Measurements from ENCODE around the gene ENOX1.

Gene ENOX1

DNA sequence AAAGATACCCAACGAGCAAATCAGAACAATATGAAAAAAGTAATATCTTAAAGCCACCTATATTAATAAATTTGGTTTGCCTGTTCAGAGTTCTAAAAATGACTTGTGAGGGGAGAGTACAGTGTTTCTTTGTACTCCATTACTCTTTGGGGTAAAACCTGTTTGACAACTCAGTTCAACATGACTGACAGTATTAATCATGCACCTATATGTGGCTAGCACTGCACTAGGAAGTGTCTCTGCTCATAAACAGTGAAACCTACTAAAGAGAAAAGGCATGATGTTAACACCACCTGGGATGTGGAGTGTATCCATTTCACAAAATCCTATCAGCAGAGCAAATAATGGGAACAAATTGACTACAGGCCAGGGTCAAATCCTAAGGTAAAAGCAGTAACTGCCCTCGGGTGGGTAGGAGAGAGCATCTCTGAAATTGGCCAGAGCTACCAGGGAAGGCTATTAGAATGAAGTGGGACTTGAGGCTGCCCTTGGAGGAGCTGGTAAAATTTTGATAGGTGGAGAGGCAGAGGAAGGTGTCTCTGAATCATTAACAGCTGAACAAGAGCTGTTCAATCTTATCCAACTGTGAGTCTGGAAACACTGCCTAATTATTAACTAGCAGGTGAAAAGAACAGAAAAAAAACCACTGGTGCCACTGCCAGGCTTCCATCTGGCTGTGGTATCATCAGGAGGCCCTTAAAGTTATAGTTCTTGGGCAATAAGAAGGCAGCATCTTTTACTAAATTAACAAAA, 398.3 kb downstream of the ENOX1 start:
- no peak for DNase-seq (ENCODE audit: low read depth)

DNA sequence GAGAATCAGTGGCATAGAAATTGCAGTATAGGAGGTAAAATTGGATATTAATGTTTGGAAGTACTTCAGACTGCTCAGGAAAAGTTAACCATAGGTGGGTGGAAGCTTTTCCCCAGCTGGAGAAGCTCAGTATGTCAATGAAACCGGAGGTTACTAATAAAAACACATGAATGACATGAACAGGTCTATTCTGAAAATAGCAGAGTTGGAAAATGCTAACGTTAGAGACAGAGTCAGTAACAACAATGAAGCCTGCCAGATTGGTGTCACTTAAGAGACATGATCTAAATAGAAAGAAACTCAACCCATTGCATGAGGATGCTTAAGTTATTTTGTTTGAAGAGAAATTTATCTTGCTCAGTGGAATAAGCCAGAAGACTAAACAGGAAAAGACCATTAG, 398.9 kb downstream of the ENOX1 start:
- no peak for DNase-seq (ENCODE audit: low read depth)

DNA sequence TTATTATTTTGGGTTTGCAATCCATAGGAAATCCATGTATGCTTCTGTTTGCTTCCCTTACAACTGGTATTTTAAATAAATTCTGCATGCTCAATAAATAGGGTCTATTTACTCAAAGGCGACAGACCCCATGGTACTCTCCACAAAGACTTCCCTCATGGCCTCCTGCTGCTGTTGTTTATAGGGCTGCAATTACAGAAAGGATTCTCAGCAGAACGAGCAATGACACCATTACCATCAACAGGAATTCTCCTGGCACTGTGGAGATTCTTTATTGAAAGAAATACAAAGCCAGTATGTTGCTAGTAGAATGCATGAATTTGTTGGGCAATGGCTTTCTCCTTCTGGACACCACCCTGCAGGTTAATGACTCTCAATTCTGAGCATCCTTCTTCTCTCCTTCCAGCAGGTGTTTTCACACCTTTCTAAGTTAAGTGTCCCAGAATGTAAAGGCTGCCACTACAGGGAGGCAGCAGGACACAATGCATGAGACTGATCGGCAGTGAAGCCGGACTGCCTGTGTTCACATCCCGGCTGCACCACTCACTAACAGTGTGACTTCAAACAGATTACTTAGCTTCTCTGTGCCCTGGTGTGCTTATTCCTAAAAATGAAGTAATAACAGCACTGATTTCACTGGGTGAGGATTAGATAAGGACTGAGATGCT, 403.1 kb downstream of the ENOX1 start:
- no peak for DNase-seq (ENCODE audit: low read depth)

DNA sequence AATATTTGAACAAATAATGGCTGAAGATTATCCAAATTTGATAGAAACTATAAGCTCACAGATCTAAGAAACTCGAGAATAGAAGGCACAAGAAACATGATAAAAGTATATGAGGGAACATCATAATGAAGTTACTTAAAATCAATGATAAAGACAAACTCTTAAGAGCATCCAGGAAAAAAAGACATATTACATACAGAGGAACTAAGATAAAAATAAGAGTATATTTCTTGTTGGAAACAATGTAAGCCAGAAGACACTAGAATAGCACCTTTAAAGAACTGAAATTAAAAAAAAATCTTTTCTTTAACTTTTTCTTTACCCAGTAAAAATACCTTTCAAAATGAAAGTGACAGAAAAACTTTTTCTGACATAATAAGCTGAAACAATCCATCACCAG, 407.0 kb downstream of the ENOX1 start:
- no peak for DNase-seq (ENCODE audit: low read depth)

GRCh38 chr13:43377973-43378372, 408.8 kb downstream of the ENOX1 start:
- DNase-seq (ENCODE audit: low read depth), result no peak

GRCh38 chr13:43377149-43377548, 409.6 kb downstream of the ENOX1 start:
- no peak for DNase-seq (ENCODE audit: low read depth)

GRCh38 chr13:43376596-43376995, 410.2 kb downstream of the ENOX1 start:
- no peak for DNase-seq (ENCODE audit: low read depth)

DNA sequence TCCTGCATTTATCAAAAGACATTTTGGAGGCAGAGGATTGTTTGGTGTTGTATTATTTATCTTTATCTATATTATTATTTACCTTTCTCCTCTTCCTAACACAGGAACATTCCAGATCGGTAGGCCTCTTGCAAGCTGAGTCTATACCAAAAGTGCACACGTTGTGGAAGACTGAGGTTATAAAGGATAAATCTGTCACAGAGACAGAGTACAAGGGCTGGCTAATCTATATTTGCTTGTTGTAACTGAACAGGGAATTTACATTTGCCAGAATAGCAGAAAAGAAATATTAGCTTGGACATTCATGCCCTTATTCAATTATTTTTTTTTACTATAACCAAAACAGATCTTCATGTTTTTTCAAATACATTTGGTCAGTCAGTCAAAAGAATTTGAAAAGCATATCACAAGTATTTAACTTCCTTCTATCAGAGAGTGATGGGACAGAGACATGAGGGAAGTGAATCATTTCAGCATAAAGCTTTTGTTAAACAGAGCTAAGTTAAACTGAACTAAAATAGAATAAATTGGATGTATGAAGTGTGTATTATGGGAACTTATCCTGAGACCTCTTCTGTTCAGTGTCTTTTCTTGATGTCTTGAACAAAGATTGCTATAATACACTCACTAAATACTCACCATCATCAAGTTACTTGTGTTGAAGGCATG, 410.8 kb downstream of the ENOX1 start:
- DNase-seq (ENCODE audit: low read depth), result no peak

DNA sequence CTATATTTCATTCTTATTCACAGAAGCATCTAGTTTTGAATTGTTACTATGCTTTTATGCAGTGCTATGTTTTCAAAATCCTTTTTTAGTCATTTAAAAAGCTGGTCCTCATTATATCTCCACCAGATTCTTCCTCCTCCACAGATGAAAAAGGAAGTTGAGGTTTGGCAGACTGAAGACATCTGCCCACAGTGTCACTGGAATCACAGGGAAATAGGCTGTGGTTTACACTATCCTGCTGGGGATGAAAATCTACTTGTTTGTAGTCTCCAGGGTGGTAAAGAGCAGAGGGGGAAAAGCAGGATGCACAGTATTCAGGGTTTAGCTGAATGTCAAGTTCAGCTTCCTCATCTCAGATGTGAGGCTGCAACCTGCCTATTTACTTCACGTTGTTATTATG, 412.2 kb downstream of the ENOX1 start:
- no peak for DNase-seq (ENCODE audit: low read depth)

DNA sequence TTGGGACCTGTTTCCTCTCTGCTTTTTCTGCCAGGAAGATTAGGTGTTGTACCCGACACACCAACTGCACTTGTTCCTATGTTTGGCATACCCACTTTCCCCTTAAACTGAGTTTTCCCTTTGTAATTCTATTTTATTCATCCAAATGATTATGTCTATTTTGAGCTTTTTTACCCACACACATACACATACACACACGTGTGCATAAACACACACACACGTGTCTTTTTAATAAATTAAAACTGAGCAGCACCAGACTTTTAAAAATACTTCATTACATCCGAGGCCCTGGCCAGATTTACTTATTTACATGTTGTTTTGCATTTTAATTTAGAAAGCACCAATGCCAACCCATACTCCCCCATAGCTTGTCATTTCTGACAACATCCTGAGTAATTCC, 413.4 kb downstream of the ENOX1 start:
- DNase-seq (ENCODE audit: low read depth), result no peak

- no peak for DNase-seq (ENCODE audit: low read depth)
Observed at GRCh38 chr13:43370842-43371241, 415.9 kb downstream of the ENOX1 start.

DNA sequence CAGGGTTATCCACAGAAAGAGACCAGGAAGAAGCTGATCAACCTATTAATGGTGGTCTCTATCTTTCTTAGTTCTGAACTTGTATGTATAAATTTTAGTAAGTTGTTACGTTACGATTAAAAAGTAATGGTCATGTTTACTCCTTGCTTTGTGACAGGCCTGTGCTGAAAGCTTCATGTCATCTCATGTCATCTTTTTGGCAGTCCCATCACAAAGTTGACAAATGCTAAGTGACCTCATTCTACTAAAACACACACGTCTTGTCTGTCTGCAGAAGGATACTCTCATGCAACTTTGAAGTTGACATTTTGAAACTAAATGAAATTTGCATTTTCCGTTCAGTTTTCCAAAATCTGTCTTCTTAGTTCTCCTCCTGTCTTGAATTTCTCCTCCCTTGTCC, 417.5 kb downstream of the ENOX1 start:
- no peak for DNase-seq (ENCODE audit: low read depth)

DNA sequence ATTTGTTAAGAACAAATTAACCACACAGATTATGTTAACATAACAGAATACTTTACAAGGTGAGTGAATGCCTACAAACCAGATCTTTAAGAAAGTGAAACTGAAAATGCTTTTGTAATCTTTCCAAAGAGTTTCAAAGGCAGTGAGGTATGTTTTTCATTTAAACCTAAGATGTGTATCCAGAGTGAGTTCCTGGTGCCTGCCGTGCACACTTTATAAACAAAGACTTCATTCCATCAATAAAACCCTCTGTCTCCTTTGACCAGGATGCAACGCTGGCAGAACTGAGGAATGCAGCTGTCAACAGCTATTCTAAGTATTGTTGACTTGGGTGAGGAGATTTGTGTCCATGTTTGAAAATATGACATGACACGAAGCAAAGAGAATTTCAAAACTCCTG, 418.8 kb downstream of the ENOX1 start:
- no peak for DNase-seq (ENCODE audit: low read depth)

GRCh38 chr13:43365039-43365344, 421.8 kb downstream of the ENOX1 start:
- no peak for DNase-seq (ENCODE audit: low read depth)

DNA sequence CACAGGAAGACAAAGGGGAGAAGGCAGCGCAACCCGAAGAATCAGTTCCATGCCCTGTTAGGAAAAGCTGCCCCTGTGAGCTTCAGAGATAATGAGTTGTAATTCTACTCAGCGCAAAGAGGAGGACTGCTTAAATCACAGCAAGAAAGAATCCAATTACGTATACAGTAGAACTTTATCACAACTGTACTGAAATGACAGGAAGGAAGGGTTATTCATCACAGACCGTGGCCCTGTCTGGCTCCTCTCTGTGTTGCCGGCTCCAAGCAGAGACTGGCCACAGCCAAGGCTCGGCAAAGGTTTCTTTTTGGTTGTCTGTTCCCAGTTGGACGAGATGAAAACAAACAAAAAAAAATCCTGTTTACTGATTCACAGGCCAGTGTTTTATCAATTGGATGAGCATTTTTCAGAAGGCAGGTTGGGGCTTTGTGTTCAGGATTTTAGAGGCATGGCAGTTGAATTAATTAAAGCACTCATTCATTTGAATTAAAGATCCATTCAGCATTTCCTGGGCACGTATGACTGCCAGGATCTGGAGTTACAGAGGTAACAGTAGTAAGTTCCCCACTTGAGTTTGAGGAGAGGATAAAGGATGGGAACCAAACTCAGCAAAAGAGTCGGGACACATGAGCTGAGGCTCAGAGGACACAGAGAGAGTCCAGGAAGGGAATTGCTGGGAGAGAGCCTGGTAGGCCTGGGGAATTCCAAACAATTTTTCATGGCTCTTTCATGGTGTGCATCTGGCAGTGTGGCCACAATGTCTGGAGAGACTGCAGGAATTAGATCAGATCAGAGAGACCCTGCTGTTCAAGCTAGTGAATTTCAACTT, 422.3 kb downstream of the ENOX1 start:
- no peak for DNase-seq (ENCODE audit: low read depth)

DNA sequence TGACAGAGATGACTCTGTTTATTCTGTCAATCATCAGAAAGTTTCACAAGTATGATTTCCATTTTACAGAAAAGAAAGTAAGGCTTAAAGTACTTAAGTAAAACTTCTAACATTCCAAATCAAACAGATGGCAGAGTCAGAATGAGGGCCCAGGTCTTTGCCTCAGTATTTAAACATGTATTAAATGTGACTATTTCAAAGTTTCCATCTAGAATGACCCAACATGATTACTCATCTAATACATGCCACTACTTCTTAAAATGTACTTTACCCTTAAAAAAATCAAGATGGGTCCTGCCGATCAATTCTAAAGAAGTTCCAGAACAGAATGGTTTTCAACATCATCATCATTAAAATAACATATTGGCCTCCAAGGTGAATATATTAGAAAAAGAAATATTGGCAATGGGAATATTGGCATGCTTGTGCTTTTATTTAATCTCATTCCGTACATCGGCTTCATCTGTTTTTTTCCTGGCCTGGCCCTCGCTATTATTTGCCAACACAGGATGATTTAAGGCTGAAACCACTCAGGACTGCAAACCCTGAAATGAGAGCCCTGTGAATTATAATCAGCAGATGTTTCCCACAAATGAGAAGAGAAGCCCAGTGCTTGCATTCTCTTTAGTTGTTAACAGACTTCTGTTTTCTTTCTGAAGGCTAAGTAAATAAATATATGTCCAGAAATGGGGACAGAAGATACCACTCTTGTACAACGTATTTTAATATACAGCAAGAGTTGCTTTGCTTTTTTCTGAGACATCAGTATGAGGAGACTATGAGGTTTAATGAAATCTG, 423.4 kb downstream of the ENOX1 start:
- no peak for DNase-seq (ENCODE audit: low read depth)

DNA sequence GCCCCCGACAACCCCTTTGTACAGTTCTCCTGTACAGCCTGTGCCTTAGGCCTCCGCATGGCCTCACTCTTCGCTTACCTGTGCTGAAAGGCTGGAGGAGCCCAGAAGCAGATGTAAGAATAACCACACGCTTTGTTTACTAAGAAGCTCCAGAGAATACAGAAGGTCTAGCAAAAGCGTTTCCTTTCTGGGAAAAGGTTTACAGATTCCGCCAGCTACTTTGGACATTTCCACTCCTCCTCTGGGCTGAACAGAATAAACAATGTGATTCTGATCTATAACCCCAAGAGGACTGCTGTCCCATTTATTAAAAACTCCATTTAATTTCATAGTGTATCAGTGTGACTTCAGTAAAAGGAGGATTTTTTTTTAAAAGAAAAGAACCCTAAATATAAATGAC, 424.2 kb downstream of the ENOX1 start:
- no peak for DNase-seq (ENCODE audit: low read depth)

DNA sequence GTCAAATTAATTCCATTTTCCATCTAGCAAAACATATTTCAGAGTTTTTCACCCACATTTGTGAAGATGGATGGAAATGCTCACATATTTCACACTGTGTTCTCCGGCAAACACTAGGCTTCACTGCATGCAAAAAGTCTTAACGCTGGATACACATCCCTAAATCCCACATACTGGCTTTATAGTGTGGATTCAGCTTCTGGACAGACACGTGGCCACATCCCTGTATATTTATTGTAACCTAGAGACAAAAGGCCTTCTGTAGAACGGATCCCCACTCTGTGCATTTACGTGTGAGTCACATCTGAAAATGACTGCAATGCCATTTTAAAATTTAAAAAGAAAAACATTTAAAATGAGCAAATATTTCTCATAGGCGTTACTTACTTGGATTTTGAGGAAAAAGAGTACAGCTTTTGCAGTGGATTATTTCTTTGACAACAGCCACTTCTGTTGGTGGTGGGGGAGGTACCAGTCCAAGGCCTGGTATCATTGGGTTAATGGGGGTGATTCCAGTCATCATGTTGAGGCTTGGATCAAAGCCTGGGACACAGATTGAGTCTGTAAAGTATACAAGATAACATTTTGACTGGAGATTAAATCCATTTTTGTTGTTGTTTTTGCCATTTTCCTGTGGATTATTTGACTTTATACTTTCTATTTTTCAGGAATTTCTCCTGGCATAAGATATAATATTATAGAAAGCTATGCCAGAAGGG, 425.7 kb downstream of the ENOX1 start:
- DNase-seq (ENCODE audit: low read depth), result no peak

DNA sequence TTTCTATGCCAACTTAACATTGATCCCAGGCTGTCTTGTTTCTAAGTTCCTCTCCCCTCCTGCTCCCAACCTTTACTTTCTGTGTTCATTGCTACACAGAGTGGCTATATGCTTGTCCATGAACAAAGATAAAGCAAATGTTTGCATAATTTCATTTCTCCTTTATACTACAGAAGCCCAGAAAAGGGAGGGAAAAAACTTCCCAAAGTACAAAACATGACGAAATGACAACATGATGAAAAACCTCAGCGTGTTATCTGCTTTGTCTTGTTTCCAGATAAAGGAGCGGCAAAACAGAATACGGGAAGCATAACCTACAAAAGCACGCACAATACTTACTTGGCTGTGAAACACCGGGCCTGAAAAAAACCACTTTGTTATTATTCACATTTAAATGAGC, 426.6 kb downstream of the ENOX1 start:
- no peak for DNase-seq (ENCODE audit: low read depth)

GRCh38 chr13:43359536-43359935, 427.2 kb downstream of the ENOX1 start:
- DNase-seq (ENCODE audit: low read depth), result no peak

GRCh38 chr13:43357564-43357963, 429.2 kb downstream of the ENOX1 start:
- DNase-seq (ENCODE audit: low read depth), result no peak

Measured in activated gamma-delta T cell treated with anti-CD3 and anti-CD28 coated beads, Interleukin-2, amount 50 U/mL, for 16 hours (primary cell).